HG03280 (cell line): ENCODE data around the gene ZNF346.

Experiments
- ATAC-seq: cut with Tn5 transposase; IDR thresholded peaks from one replicate; pipeline ENCODE4 v1.9.1; 2021; ENCODE audit warnings: mild to moderate bottlenecking, moderate library complexity; ENCODE audit not compliant: unreplicated experiment

Gene ZNF346

GRCh38 chr5:177093082-177093712 lies 70.7 kb downstream of the ZNF346 start:
- no peak for ATAC-seq

GRCh38 chr5:177093803-177094202 lies 71.3 kb downstream of the ZNF346 start:
- no peak for ATAC-seq

- no peak for ATAC-seq
These were observed 72.0 kb downstream of the ZNF346 start for GRCh38 chr5:177094224-177095087.

GRCh38 chr5:177095088-177095669 lies 72.7 kb downstream of the ZNF346 start:
- ATAC-seq, result no peak

GRCh38 chr5:177096162-177097015 lies 73.9 kb downstream of the ZNF346 start:
- ATAC-seq, result no peak

GRCh38 chr5:177097016-177097985 lies 74.8 kb downstream of the ZNF346 start:
- no peak for ATAC-seq

GRCh38 chr5:177098120-177098469 lies 75.6 kb downstream of the ZNF346 start:
- no peak for ATAC-seq

- no peak for ATAC-seq
These were observed 76.1 kb downstream of the ZNF346 start for GRCh38 chr5:177098470-177099141.

GRCh38 chr5:177099422-177100093 lies 77.1 kb downstream of the ZNF346 start:
- ATAC-seq, result no peak

GRCh38 chr5:177100714-177101121 lies 78.2 kb downstream of the ZNF346 start:
- ATAC-seq, result no peak

- no peak for ATAC-seq
These were observed 81.2 kb downstream of the ZNF346 start for GRCh38 chr5:177103523-177104253.

- ATAC-seq, result no peak
These were observed 83.4 kb downstream of the ZNF346 start for GRCh38 chr5:177105691-177106476.

- no peak for ATAC-seq
These were observed 84.7 kb downstream of the ZNF346 start for GRCh38 chr5:177107159-177107558.

GRCh38 chr5:177109810-177110209 lies 87.3 kb downstream of the ZNF346 start:
- no peak for ATAC-seq

- ATAC-seq, result no peak
These were observed 89.4 kb downstream of the ZNF346 start for GRCh38 chr5:177111720-177112394.

GRCh38 chr5:177112589-177113220 lies 90.2 kb downstream of the ZNF346 start:
- no peak for ATAC-seq
